ENCODE results near the gene RALGPS1. TPM values are rescaled to one million over a fixed set of nuclear protein-coding genes. Genes with fewer than 3 reads are reported as not detected.

RALGPS1 gene
- total RNA-seq, 6 donors from 2014 or later: 12.3 to 52.4 (median 17.1) TPM

DNA sequence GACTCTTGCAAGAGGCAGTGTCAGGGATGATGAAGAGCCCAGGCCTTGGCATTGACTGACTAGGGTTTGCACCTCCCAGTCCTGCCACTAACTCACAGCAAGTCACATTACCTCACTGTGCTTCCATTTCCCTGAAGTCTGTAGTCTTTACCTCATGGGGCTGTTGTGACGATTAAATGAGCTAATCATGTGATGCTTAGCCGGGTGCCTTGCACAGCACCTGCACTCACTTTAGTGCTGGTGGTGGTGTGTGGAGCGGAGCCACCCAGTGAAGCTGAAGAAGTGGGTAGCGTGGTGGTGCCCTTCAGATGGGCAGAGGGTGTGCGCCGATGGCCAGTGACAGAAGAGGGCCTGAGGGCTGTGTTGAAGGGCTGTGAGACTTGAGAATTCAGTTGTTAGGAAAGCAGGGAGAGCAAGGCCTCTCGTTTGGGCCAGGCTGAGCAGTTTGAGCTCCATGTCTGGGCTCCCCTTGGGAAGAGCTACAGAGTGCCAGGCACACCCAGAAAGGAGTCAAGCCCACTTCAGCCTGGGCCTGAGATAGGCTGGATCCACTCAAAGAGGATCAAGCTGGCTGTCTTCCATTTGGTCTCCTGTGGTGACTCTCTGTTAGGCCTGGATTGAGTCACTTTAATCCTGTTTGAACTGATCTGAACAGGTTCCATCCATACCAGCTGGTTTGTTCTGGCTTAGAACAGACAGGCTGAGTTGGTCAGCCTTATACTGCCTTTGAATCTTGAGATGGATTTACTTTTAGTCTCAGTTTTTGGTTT is 42.5 kb downstream of the RALGPS1 start:
- Histone ChIP-seq H3K9me3 (no peaks in the 10 kb centered on the region), H3K27ac (peak overlapping the region in 3 of 4 donors; percentile 20 to 53 (median 28)), H3K27me3 (no peaks in the 10 kb centered on the region), H3K4me3 (no peak overlapping the region), H3K4me1 (peaks cover 3 to 17% (median 4%) of the 10 kb centered on the region in 4 donors), H3K36me3 (no peaks in the 10 kb centered on the region)
- ATAC-seq (ENCODE audit: low FRiP score in 2 of 2): peak; percentile 60 to 71
- no peak for TF ChIP-seq CTCF (IDR thresholded peaks at IDR 0.05)
- TF ChIP-seq POLR2AphosphoS5 (IDR thresholded peaks at IDR 0.05): no peak
- no peak for TF ChIP-seq EP300 (IDR thresholded peaks at IDR 0.05)
- TF ChIP-seq POLR2A (IDR thresholded peaks at IDR 0.05): no peak
- 85 to 88% methylated on average over 6 to 7 of the region's 7 CpGs for WGBS, 2 donors
- DNase-seq: no peak

DNA sequence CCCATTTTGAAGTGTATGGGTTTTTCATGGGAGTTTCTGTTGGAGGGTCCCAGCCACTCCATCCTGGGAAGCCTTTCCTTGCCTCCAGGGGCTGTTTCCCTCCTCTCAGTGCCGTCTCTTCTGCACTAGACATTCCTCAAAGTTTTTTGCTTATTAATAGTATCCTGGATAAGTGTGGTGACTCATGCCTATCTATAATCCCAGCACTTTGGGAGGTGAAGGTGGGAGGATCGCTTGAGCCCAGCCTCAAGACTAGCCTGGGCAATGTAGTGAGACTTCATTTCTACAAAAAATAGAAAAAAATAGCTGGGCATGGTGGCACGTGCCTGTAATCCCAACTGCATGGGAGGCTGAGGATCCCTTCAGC is 43.1 kb downstream of the RALGPS1 start:
- Histone ChIP-seq H3K27me3 (no peaks in the 10 kb centered on the region), H3K36me3 (no peaks in the 10 kb centered on the region), H3K9me3 (no peaks in the 10 kb centered on the region), H3K4me3 (no peak overlapping the region), H3K4me1 (peaks cover 0 to 19% (median 5%) of the 10 kb centered on the region in 4 donors), H3K27ac (peak overlapping the region in 3 of 4 donors; percentile 20 to 53 (median 28))
- TF ChIP-seq POLR2AphosphoS5 (IDR thresholded peaks at IDR 0.05) (no peak), CTCF (IDR thresholded peaks at IDR 0.05) (no peak)
- WGBS, 2 donors: 60 to 81% methylated on average over 3 of the region's 3 CpGs
- DNase-seq (no peak), ATAC-seq (ENCODE audit: low FRiP score in 2 of 2) (peak; percentile 21 to 63)

DNA sequence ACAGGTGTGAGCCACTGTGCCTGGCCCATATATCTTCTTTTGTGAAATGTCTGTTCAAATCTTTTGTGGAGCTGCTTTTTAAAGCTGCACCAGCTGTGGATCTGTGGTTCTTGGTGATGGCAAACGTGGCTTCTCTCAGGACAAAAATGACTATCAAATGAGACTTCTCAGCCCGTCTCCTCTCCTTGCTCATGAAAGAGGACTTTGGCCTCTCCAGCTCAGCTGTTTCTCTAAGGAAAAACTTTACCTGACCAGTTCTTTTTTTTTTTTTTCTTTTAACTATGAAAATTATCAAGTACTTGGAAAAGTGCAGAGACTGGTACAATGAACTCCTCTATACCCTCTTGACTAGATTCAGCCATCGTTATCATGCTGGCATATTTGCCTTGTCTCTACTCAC is 44.8 kb downstream of the RALGPS1 start:
- WGBS, 2 donors: 81 to 92% methylated on average over 3 of the region's 3 CpGs
- no peak for DNase-seq
- no peak overlapping the region for H3K4me3 ChIP-seq
- TF ChIP-seq EP300 (IDR thresholded peaks at IDR 0.05) (no peak), CTCF (IDR thresholded peaks at IDR 0.05) (no peak), POLR2A (IDR thresholded peaks at IDR 0.05) (no peak), POLR2AphosphoS5 (IDR thresholded peaks at IDR 0.05) (no peak)
- H3K9me3 ChIP-seq: no peaks in the 10 kb centered on the region
- H3K36me3 ChIP-seq: no peaks in the 10 kb centered on the region
- H3K4me1 ChIP-seq: peaks cover 0 to 25% (median 6%) of the 10 kb centered on the region in 4 donors
- no peak for ATAC-seq (ENCODE audit: low FRiP score in 2 of 2)
- H3K27me3 ChIP-seq: no peaks in the 10 kb centered on the region
- no peak overlapping the region for H3K27ac ChIP-seq

DNA sequence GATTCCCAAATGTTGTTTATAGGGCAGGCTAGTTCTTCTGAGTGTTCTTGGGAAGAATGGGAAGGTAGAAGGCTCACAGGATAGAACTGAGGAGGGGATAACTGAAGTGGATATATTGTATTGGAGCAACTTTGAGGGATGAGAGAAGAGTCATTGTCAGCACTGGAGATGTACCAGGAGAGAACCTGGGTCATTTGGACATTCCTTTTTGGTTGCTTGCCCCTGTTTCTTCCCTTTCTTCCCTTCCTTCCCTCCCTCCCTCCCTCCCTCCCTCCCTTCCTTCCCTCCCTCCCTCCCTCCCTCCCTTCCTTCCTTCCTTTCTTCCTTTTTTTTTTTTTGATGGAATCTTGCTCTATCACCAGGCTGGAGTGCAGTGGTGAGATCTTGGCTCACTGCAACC is 45.3 kb downstream of the RALGPS1 start:
- no peak overlapping the region for H3K4me3 ChIP-seq
- no peak for DNase-seq

More for the DNA sequence above, 45.3 kb downstream of the RALGPS1 start:
- no peak for ATAC-seq (ENCODE audit: low FRiP score in 2 of 2)
- TF ChIP-seq POLR2A (IDR thresholded peaks at IDR 0.05) (no peak), CTCF (IDR thresholded peaks at IDR 0.05) (no peak), EP300 (IDR thresholded peaks at IDR 0.05) (no peak)
- Histone ChIP-seq H3K36me3 (no peaks in the 10 kb centered on the region), H3K9me3 (no peaks in the 10 kb centered on the region), H3K27ac (no peak overlapping the region), H3K4me1 (peaks cover 0 to 31% (median 8%) of the 10 kb centered on the region in 4 donors), H3K27me3 (no peaks in the 10 kb centered on the region)
